ENCODE data around the gene TAS2R16.
"Not testable (repeated sequence)": the region's sequence is repeated elsewhere in the genome, so short reads cannot be mapped to it uniquely, and the experiment has no call there.

TAS2R16 gene

DNA sequence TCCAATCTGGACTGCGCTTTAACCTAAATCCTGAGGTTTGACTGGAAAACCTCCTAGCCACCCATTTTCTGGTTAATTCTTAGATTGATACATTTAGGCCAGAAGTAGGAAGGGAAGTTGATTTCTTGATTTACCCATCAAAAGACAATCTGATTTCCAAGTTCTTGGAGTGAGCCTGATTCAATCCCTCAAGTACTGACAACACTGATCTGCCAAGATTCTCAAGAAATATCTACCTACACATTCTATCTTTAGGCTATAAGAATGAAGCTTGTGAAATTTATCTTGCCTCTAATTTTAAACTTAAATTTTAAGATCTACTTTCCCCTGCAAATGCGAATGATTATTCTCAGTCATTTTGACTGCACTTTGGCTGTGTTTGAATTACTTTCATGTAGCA lies 5.9 kb downstream of the TAS2R16 start:
- Mint-ChIP-seq H3K4me1 (ENCODE audit: low read depth) (no peaks in the 10 kb centered on the region), H3K27ac (no peak overlapping the region), H3K36me3 (no peaks in the 10 kb centered on the region), H3K4me3 (no peak overlapping the region), H3K27me3 (no peaks in the 10 kb centered on the region), H3K9me3 (ENCODE audit: low read depth) (peaks cover 21% of the 10 kb centered on the region)

DNA sequence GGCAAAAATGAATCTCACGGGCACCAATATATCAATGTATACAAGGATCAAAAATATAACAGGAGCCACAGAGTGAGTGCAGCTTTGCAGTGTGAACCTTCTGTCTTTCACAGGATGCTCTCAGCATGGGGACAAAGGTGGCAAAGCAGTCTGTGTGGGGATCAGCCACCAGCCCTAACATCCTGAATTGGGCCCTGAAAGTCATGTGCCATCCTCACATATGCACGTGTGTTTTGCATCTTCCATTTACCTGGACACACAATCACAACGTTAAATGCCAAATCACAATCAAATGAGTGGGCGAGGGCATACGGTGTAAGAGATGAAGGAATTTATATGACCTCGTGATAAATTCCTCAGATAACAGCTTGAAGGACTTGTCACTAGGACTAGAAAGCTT lies 6.5 kb downstream of the TAS2R16 start:
- no peaks in the 10 kb centered on the region for H3K4me1 Mint-ChIP-seq (ENCODE audit: low read depth)
- H3K27ac Mint-ChIP-seq, result no peak overlapping the region
- H3K27me3 Mint-ChIP-seq, result no peaks in the 10 kb centered on the region
- no peaks in the 10 kb centered on the region for H3K36me3 Mint-ChIP-seq
- H3K9me3 Mint-ChIP-seq (ENCODE audit: low read depth), result peaks cover 18% of the 10 kb centered on the region
- no peak overlapping the region for H3K4me3 Mint-ChIP-seq

GRCh38 chr7:122988333-122988732 lies 7.2 kb downstream of the TAS2R16 start:
- Mint-ChIP-seq H3K4me1 (ENCODE audit: low read depth) (no peaks in the 10 kb centered on the region), H3K27ac (no peak overlapping the region), H3K4me3 (no peak overlapping the region), H3K36me3 (no peaks in the 10 kb centered on the region), H3K9me3 (ENCODE audit: low read depth) (peaks cover 11% of the 10 kb centered on the region), H3K27me3 (no peaks in the 10 kb centered on the region)

DNA sequence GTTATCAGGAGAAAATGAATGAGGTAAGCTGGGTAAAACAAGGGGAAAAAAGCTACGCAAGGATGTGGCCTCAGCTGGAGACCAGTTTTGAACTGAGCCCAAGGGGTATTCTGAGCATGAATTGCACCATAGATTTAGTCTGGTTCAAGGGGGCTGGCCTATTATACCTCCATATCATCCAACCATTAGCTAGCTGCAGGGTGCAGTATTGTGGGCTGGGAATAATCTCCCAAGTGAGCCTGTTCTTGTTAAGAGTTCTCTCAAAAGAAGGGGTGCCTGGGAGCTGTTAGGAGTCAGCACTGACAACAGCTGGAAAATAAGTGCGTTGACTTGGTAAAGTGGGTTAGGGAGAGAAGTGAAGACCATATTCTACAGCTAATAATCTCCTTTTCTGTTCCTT lies 8.0 kb downstream of the TAS2R16 start:
- no peak overlapping the region for H3K4me3 Mint-ChIP-seq
- H3K27ac Mint-ChIP-seq, result no peak overlapping the region
- H3K36me3 Mint-ChIP-seq, result no peaks in the 10 kb centered on the region
- H3K4me1 Mint-ChIP-seq (ENCODE audit: low read depth), result no peaks in the 10 kb centered on the region
- peaks cover 10% of the 10 kb centered on the region for H3K9me3 Mint-ChIP-seq (ENCODE audit: low read depth)
- H3K27me3 Mint-ChIP-seq, result no peaks in the 10 kb centered on the region

DNA sequence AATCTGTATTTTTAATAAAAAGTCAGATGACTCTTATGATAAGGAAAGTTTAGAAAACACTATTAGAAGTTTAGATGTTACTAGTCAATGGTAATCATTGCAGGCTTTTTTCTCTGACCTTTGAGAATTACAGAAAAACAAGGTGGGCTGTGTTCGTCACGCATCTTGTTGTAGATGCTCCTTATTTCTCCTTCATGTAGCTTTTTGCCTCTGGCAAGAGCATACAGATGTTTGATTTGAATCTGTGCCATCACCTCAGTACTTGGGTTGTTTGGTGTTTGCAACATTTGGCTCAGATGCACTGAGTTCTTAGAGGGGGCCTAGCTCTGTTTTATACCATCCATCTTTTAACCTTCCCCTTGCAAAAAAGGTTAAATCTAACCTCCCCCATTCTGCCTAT lies 11.5 kb downstream of the TAS2R16 start:
- Mint-ChIP-seq H3K27me3 (no peaks in the 10 kb centered on the region), H3K9me3 (ENCODE audit: low read depth) (peaks cover 10% of the 10 kb centered on the region), H3K36me3 (no peaks in the 10 kb centered on the region), H3K4me1 (ENCODE audit: low read depth) (no peaks in the 10 kb centered on the region), H3K4me3 (no peak overlapping the region), H3K27ac (no peak overlapping the region)

DNA sequence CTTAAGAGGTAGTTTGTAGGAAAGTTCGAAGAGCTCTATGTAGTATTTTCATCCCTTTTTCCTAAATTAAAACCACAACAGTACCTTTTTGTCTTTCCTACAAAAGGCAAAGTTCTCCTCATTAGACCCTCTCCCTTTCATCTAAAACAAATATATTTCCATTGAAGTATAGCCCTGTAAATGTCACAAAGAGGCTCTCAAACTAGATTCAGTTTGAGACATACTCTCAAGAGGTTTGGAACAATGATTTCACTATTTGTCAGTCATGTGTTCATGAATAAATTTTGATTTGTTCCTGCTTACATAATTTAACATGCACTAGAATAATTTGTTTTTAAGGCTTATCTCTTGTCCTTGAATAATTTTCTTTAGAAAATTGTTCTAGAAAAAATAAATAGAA lies 12.2 kb downstream of the TAS2R16 start:
- Mint-ChIP-seq H3K4me3 (no peak overlapping the region), H3K4me1 (ENCODE audit: low read depth) (no peaks in the 10 kb centered on the region), H3K27me3 (no peaks in the 10 kb centered on the region), H3K27ac (no peak overlapping the region), H3K9me3 (ENCODE audit: low read depth) (peaks cover 10% of the 10 kb centered on the region), H3K36me3 (no peaks in the 10 kb centered on the region)

- Mint-ChIP-seq H3K4me3 (no peak overlapping the region), H3K36me3 (no peaks in the 10 kb centered on the region), H3K9me3 (ENCODE audit: low read depth) (peaks cover 9% of the 10 kb centered on the region), H3K27ac (no peak overlapping the region), H3K27me3 (no peaks in the 10 kb centered on the region), H3K4me1 (ENCODE audit: low read depth) (no peaks in the 10 kb centered on the region)
Measured at GRCh38 chr7:122975341-122975740, 20.2 kb downstream of the TAS2R16 start.

GRCh38 chr7:122974229-122974628 lies 21.3 kb downstream of the TAS2R16 start:
- peaks cover 9% of the 10 kb centered on the region for H3K9me3 Mint-ChIP-seq (ENCODE audit: low read depth)
- no peak overlapping the region for H3K27ac Mint-ChIP-seq
- H3K36me3 Mint-ChIP-seq, result no peaks in the 10 kb centered on the region
- no peaks in the 10 kb centered on the region for H3K27me3 Mint-ChIP-seq
- H3K4me3 Mint-ChIP-seq, result no peak overlapping the region
- no peaks in the 10 kb centered on the region for H3K4me1 Mint-ChIP-seq (ENCODE audit: low read depth)

- Mint-ChIP-seq H3K9me3 (ENCODE audit: low read depth) (peaks cover 9% of the 10 kb centered on the region), H3K27me3 (no peaks in the 10 kb centered on the region), H3K27ac (no peak overlapping the region), H3K36me3 (no peaks in the 10 kb centered on the region), H3K4me3 (no peak overlapping the region), H3K4me1 (ENCODE audit: low read depth) (no peaks in the 10 kb centered on the region)
Measured at GRCh38 chr7:122972056-122972455, 23.4 kb downstream of the TAS2R16 start.

DNA sequence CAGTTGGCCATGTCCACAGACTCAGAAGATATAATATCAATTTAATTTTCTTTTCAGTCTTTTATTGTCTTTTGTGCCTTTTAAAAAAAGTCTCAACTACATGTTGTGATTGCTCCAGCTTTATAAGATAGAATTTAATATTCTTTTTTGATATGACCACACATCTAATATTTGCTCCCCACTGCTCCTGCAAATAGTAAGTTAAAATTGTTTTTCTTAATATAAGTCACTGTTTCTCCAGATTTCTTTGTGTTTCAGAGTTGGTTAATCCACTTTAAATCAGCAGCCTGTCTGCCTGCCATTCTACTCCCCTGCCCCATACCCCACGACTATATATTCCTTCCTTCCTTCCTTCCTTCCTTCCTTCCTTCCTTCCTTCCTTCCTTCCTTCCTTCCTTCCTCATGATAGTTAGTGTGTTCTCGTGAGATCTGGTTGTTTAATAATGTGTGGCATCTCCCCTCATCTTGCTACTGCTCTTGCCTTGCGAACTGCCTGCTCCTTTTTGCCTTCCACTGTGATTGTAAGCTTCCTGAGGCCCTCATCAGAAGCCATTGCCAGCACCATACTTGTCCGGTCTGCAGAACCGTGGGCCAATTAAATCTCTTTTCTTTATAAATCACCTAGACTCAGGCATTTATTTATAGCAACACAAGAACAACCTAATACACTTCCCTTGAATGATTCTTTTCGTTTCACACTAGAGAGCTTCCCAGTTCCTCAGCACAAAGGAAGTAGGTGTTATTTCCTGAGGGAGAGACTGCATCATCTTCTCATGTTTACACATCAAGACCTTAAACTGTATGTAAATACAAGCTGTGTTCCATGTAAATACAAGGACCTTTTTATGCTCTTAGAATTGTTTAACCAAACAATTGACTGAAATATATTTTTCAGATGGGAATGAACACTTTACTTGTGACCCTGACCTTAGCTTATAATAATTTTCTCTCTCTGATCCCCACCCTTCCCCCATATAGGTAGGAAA lies 24.5 kb downstream of the TAS2R16 start:
- Mint-ChIP-seq H3K27ac (no peak overlapping the region), H3K9me3 (ENCODE audit: low read depth) (peaks cover 5% of the 10 kb centered on the region), H3K4me1 (ENCODE audit: low read depth) (no peaks in the 10 kb centered on the region), H3K27me3 (no peaks in the 10 kb centered on the region), H3K4me3 (no peak overlapping the region), H3K36me3 (no peaks in the 10 kb centered on the region)

DNA sequence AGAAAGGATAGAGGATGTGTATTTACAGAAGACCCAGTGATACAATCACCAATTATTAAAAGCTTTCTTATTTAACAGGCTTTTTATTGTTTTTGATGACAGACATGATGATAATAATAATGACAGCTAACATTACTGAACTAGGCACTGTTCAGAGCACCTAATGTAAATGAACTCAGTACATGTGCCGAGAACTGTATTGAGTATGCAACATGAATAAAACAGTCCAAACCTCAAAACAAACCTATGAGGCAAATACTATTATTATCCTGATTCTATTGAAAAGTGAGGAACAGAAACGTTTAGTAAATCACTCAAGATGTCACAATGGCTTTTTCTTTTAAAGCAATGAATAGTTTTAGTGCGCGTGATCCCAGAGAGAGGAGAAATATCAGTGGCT lies 27.1 kb downstream of the TAS2R16 start:
- Mint-ChIP-seq H3K4me1 (ENCODE audit: low read depth) (no peaks in the 10 kb centered on the region), H3K36me3 (no peaks in the 10 kb centered on the region), H3K9me3 (ENCODE audit: low read depth) (no peaks in the 10 kb centered on the region), H3K27ac (no peak overlapping the region), H3K4me3 (no peak overlapping the region), H3K27me3 (no peaks in the 10 kb centered on the region)

- no peak overlapping the region for H3K4me3 Mint-ChIP-seq
- no peaks in the 10 kb centered on the region for H3K4me1 Mint-ChIP-seq (ENCODE audit: low read depth)
- H3K36me3 Mint-ChIP-seq, result no peaks in the 10 kb centered on the region
- no peaks in the 10 kb centered on the region for H3K27me3 Mint-ChIP-seq
- H3K9me3 Mint-ChIP-seq (ENCODE audit: low read depth), result no peaks in the 10 kb centered on the region
- H3K27ac Mint-ChIP-seq, result no peak overlapping the region
Measured at GRCh38 chr7:122965306-122965705, 30.2 kb downstream of the TAS2R16 start.

DNA sequence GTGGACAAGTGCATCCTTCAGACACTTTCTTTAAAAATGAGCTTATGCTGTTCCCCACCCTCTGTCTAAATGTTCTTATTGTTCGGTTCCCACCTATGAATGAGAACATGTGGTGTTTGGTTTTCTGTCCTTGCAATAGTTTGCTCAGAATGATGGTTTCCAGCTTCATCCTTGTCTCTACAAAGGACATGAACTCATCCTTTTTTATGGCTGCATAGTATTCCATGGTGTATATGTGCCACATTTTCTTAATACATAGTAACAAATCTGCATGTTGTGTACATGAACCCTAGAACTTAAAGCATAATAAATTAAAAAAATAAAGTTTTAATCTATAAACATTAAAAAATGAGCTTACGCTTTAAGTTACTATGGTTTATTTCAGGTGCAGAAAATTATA lies 41.8 kb downstream of the TAS2R16 start:
- not testable (repeated sequence) for H3K9me3 Mint-ChIP-seq (ENCODE audit: low read depth); H3K27me3 Mint-ChIP-seq; H3K36me3 Mint-ChIP-seq; H3K27ac Mint-ChIP-seq; H3K4me1 Mint-ChIP-seq (ENCODE audit: low read depth); H3K4me3 Mint-ChIP-seq

- no peaks in the 10 kb centered on the region for H3K27me3 Mint-ChIP-seq
- H3K27ac Mint-ChIP-seq, result no peak overlapping the region
- no peaks in the 10 kb centered on the region for H3K36me3 Mint-ChIP-seq
- H3K4me3 Mint-ChIP-seq, result no peak overlapping the region
- peaks cover 4% of the 10 kb centered on the region for H3K9me3 Mint-ChIP-seq (ENCODE audit: low read depth)
- H3K4me1 Mint-ChIP-seq (ENCODE audit: low read depth), result no peaks in the 10 kb centered on the region
Measured at GRCh38 chr7:122951006-122951405, 44.5 kb downstream of the TAS2R16 start.

- H3K27ac Mint-ChIP-seq, result no peak overlapping the region
- H3K36me3 Mint-ChIP-seq, result no peaks in the 10 kb centered on the region
- H3K9me3 Mint-ChIP-seq (ENCODE audit: low read depth), result peaks cover 7% of the 10 kb centered on the region
- H3K4me3 Mint-ChIP-seq, result no peak overlapping the region
- H3K4me1 Mint-ChIP-seq (ENCODE audit: low read depth), result no peaks in the 10 kb centered on the region
- H3K27me3 Mint-ChIP-seq, result peaks cover 2% of the 10 kb centered on the region
Measured at GRCh38 chr7:122949186-122949585, 46.3 kb downstream of the TAS2R16 start.
